Mesangial cell (primary cell): Measurements from ENCODE around the gene MFAP1. TPM values are rescaled to one million over a fixed set of nuclear protein-coding genes. Genes with fewer than 3 reads are reported as not detected.

Experiments
- total RNA-seq: library from RNA; depleted of rRNA; stranded (reverse); fragments of >200 nt; gene quantifications from 2 replicates; pipeline ENCODE4 v1.2.3, GENCODE V29; 2015

MFAP1 gene
- 10.1 and 10.6 TPM in 2 replicates for total RNA-seq

GRCh38 chr15:43824302-43825246 lies at the start of gene MFAP1:
Gene MFAP1, minus strand, starts transcription at chr15:43824690. Its CDS starts 121 bp downstream, at chr15:43824569.

GRCh38 chr15:43826508-43827341 lies 2.2 kb upstream of the MFAP1 start, which contains the start of gene WDR76:
Gene WDR76, plus strand, starts transcription at chr15:43827002. Its CDS starts 31 bp downstream, at chr15:43827033.

GRCh38 chr15:43800286-43801141 lies 24.0 kb downstream of the MFAP1 start, which contains the start of gene HYPK:
Gene HYPK, plus strand, starts transcription at chr15:43800599. Its CDS starts 24 bp downstream, at chr15:43800623.

GRCh38 chr15:43799945-43800285 lies 24.6 kb downstream of the MFAP1 start, which contains the start of gene SERINC4:
Gene SERINC4, minus strand, starts transcription at chr15:43800220. Its CDS starts 234 bp downstream, at chr15:43799986.

GRCh38 chr15:43791993-43792760 lies 32.3 kb downstream of the MFAP1 start, which contains the start of gene SERF2:
Gene SERF2, plus strand, starts transcription at chr15:43792320. Its CDS starts 57 bp downstream, at chr15:43792377.

GRCh38 chr15:43776718-43777266 lies 47.7 kb downstream of the MFAP1 start, which contains the start of gene ELL3:
Gene ELL3, minus strand, starts transcription at chr15:43776966. Its CDS starts 65 bp downstream, at chr15:43776901.

Other genes with a start within 250 kb of the MFAP1 start
- gene PPIP5K1, start 234.5 kb downstream of the MFAP1 start, total RNA-seq = 14.6 and 27.9 TPM in 2 replicates
- gene CKMT1B, start 230.7 kb downstream of the MFAP1 start, total RNA-seq = 0.89 TPM in 1 of 2 replicates, not detected in the other
- not detected in 2 replicates for gene STRC, start 205.9 kb downstream of the MFAP1 start, total RNA-seq
- gene CATSPER2, start 175.8 kb downstream of the MFAP1 start, total RNA-seq = 0.25 and 0.33 TPM in 2 replicates
- gene CKMT1A, start 130.8 kb downstream of the MFAP1 start, total RNA-seq = 0.63 TPM in 1 of 2 replicates, not detected in the other
- 138 and 196 TPM in 2 replicates for gene PDIA3, start 78.3 kb downstream of the MFAP1 start, total RNA-seq
- 1.8 and 3.0 TPM in 2 replicates for gene ELL3, start 47.7 kb downstream of the MFAP1 start, total RNA-seq
- gene SERF2, start 32.4 kb downstream of the MFAP1 start, total RNA-seq = 666 and 979 TPM in 2 replicates
- not detected in 2 replicates for gene SERINC4, start 24.5 kb downstream of the MFAP1 start, total RNA-seq
- 2.3 and 14.7 TPM in 2 replicates for gene HYPK, start 24.1 kb downstream of the MFAP1 start, total RNA-seq
- gene WDR76, start 2.3 kb upstream of the MFAP1 start, total RNA-seq = 2.9 and 16.5 TPM in 2 replicates